GM23338 (cell line): Measurements from ENCODE around the gene CDH4. TPM values are rescaled to one million over a fixed set of nuclear protein-coding genes. Genes with fewer than 3 reads are reported as not detected.

Experiments
- ATAC-seq: fragments of 200-7000 bp; cut with Tn5 transposase; 3 replicates; pipeline ENCODE4 v1.9.1; 2020
- DNase-seq: peaks from one replicate; pipeline ENCODE4 v3.0.0-alpha.2; 2015; ENCODE audit warnings: low spot score
- H2AFZ ChIP-seq: fragments of 200-600 bp; sonication (generic); 2 replicates; pipeline ENCODE4 v1.8.0; 2016; ENCODE audit warnings: antibody characterized with exemption, mild to moderate bottlenecking, moderate library complexity
- H3F3A ChIP-seq: fragments of 200-600 bp; sonication (generic); replicated peaks from 2 replicates; pipeline ENCODE4 v1.8.0; 2017; ENCODE audit warnings: antibody characterized with exemption, mixed run types, low read depth
- H3K27ac ChIP-seq: fragments of 200-600 bp; sonication (generic); 2 replicates; pipeline ENCODE4 v1.6.1; 2016; ENCODE audit warnings: low read depth
- H3K27me3 ChIP-seq: fragments of 200-600 bp; sonication (generic); 2 replicates; pipeline ENCODE4 v1.8.0; 2016; ENCODE audit warnings: mild to moderate bottlenecking, mixed run types, moderate library complexity; ENCODE audit not compliant: insufficient read depth
- H3K36me3 ChIP-seq: fragments of 200-600 bp; sonication (generic); 2 replicates; pipeline ENCODE4 v1.8.0; 2016; ENCODE audit warnings: mild to moderate bottlenecking; ENCODE audit not compliant: insufficient read depth
- H3K4me1 ChIP-seq: fragments of 200-600 bp; sonication (generic); 2 replicates; pipeline ENCODE4 v1.8.0; 2016; ENCODE audit warnings: mild to moderate bottlenecking, moderate library complexity; ENCODE audit not compliant: insufficient read depth
- H3K4me2 ChIP-seq: fragments of 200-600 bp; sonication (generic); 2 replicates; pipeline ENCODE4 v1.7.1; 2017; ENCODE audit warnings: mixed run types
- H3K4me3 ChIP-seq: fragments of 200-600 bp; sonication (generic); 2 replicates; pipeline ENCODE4 v1.6.1; 2016; ENCODE audit warnings: mixed run types
- H3K79me2 ChIP-seq: fragments of 200-600 bp; sonication (generic); replicated peaks from 2 replicates; pipeline ENCODE4 v1.8.0; 2017; ENCODE audit warnings: mild to moderate bottlenecking; ENCODE audit not compliant: insufficient read depth
- H3K9me2 ChIP-seq: fragments of 200-600 bp; sonication (generic); 2 replicates; pipeline ENCODE4 v1.8.0; 2017; ENCODE audit not compliant: insufficient read depth
- H4K20me1 ChIP-seq: fragments of 200-600 bp; sonication (generic); replicated peaks from 2 replicates; pipeline ENCODE4 v1.8.0; 2017; ENCODE audit warnings: mild to moderate bottlenecking; ENCODE audit not compliant: insufficient read depth
- H3K27ac Mint-ChIP-seq: 2 replicates; pipeline ENCODE4 v1.8.0; 2020; ENCODE audit warnings: inconsistent platforms, mild to moderate bottlenecking, moderate library complexity, mixed read lengths
- H3K27me3 Mint-ChIP-seq: 3 replicates; pipeline ENCODE4 v1.8.0; 2022; ENCODE audit warnings: low read depth, mild to moderate bottlenecking, moderate library complexity, mixed read lengths, inconsistent platforms; ENCODE audit not compliant: insufficient read depth, poor library complexity
- H3K36me3 Mint-ChIP-seq: 3 replicates; pipeline ENCODE4 v1.8.0; 2021; ENCODE audit warnings: low read depth, mild to moderate bottlenecking, inconsistent platforms, moderate library complexity, mixed read lengths
- H3K4me1 Mint-ChIP-seq: 3 replicates; pipeline ENCODE4 v1.8.0; 2020; ENCODE audit warnings: mild to moderate bottlenecking, inconsistent platforms, mixed read lengths
- H3K4me3 Mint-ChIP-seq: 3 replicates; pipeline ENCODE4 v1.8.0; 2021; ENCODE audit warnings: moderate library complexity, mild to moderate bottlenecking, inconsistent platforms, mixed read lengths
- H3K9me3 Mint-ChIP-seq: 3 replicates; pipeline ENCODE4 v1.8.0; 2020; ENCODE audit warnings: moderate library complexity, mild to moderate bottlenecking, inconsistent platforms, mixed read lengths
- CREB1 ChIP-seq: fragments of 250-450 bp; sonication (Bioruptor Pico); IDR thresholded peaks from 2 replicates; pipeline ENCODE4 v1.5.0; 2020; ENCODE audit warnings: low read depth, mild to moderate bottlenecking, moderate library complexity
- CTCF ChIP-seq, 2 experiments: fragments of 200-600 bp in 1 of 2; sonication (generic) in 1 of 2; conservative IDR thresholded peaks; 2 replicates each; pipeline versions ENCODE4 v1.5.1 to v1.6.1; 2016 to 2017; ENCODE audit warnings: antibody characterized with exemption in 2 of 2, low read depth in 2 of 2, mild to moderate bottlenecking in 2 of 2, moderate library complexity in 1 of 2
- ETS1 ChIP-seq: IDR thresholded peaks from 2 replicates; pipeline ENCODE4 v1.6.1; 2016; ENCODE audit warnings: antibody characterized with exemption
- EZH2phosphoT487 ChIP-seq: fragments of 200-600 bp; sonication (generic); IDR thresholded peaks from one replicate; pipeline ENCODE4 v1.8.1; 2018; ENCODE audit warnings: antibody characterized with exemption; ENCODE audit not compliant: unreplicated experiment
- REST ChIP-seq: IDR thresholded peaks from one replicate; pipeline ENCODE4 v1.6.1; 2018; ENCODE audit warnings: antibody characterized with exemption; ENCODE audit not compliant: unreplicated experiment
- STAT1 ChIP-seq: IDR thresholded peaks from one replicate; pipeline ENCODE4 v1.6.1; 2016; ENCODE audit warnings: antibody characterized with exemption; ENCODE audit not compliant: unreplicated experiment
- ZNF462 ChIP-seq: fragments of 250-450 bp; sonication (Bioruptor Pico); IDR thresholded peaks from 2 replicates; pipeline ENCODE4 v1.5.0; 2020; ENCODE audit warnings: mild to moderate bottlenecking, moderate library complexity
- polyA plus RNA-seq: library from polyadenylated mRNA; unstranded; fragments of >200 nt; fragmentation: Nextera tagmentation; extraction: Ambion mirVana; gene quantifications from 2 replicates; pipeline ENCODE4 v1.2.1, GENCODE V29; 2016
- total RNA-seq: library from RNA; depleted of rRNA; stranded (reverse); fragments of >200 nt; shearing (Covaris generic); gene quantifications from 2 replicates; pipeline ENCODE4 v1.2.3, GENCODE V29; 2014

CDH4 gene
- total and polyA plus RNA-seq, 2 experiments from 2014 or later = 1.2 to 4.2 TPM

GRCh38 chr20:61879694-61880093, 627.6 kb downstream of the CDH4 start:
- Mint-ChIP-seq H3K9me3 (no peaks in the 10 kb centered on the region), H3K36me3 (no peaks in the 10 kb centered on the region), H3K27me3 (peaks cover 6% of the 10 kb centered on the region), H3K27ac (no peak overlapping the region), H3K4me1 (no peaks in the 10 kb centered on the region), H3K4me3 (no peak overlapping the region)
- Histone ChIP-seq H2AFZ (no peak overlapping the region), H4K20me1 (no peaks in the 10 kb centered on the region), H3K4me2 (no peak overlapping the region), H3K4me3 (no peak overlapping the region), H3F3A (no peaks in the 10 kb centered on the region), H3K36me3 (no peaks in the 10 kb centered on the region), H3K79me2 (no peaks in the 10 kb centered on the region), H3K4me1 (no peaks in the 10 kb centered on the region), H3K27ac (no peak overlapping the region), H3K27me3 (no peaks in the 10 kb centered on the region), H3K9me2 (no peaks in the 10 kb centered on the region)
- no peak for TF ChIP-seq EZH2phosphoT487
- TF ChIP-seq CTCF (conservative IDR thresholded peaks at IDR 0.05; ENCODE audit: low read depth in 2 of 2) = no peak
- TF ChIP-seq ETS1 = no peak
- DNase-seq (no peak), ATAC-seq (no peak)

- H3K4me3 Mint-ChIP-seq = no peak overlapping the region
- no peak for ATAC-seq
- no peak overlapping the region for H3K27ac Mint-ChIP-seq
- Histone ChIP-seq H3K79me2 (no peaks in the 10 kb centered on the region), H3K9me2 (no peaks in the 10 kb centered on the region), H3K36me3 (no peaks in the 10 kb centered on the region), H2AFZ (no peak overlapping the region), H3F3A (no peaks in the 10 kb centered on the region), H3K4me1 (no peaks in the 10 kb centered on the region), H3K4me3 (no peak overlapping the region), H4K20me1 (no peaks in the 10 kb centered on the region), H3K4me2 (no peak overlapping the region), H3K27me3 (no peaks in the 10 kb centered on the region), H3K27ac (no peak overlapping the region)
- H3K4me1 Mint-ChIP-seq = no peaks in the 10 kb centered on the region
- DNase-seq = no peak
- H3K27me3 Mint-ChIP-seq = peaks cover 6% of the 10 kb centered on the region
- H3K9me3 Mint-ChIP-seq = no peaks in the 10 kb centered on the region
- no peak for TF ChIP-seq CREB1 (CRISPR knock-in tag)
- TF ChIP-seq STAT1 = no peak
- TF ChIP-seq REST = no peak
- TF ChIP-seq ZNF462 (CRISPR knock-in tag) = no peak
- no peaks in the 10 kb centered on the region for H3K36me3 Mint-ChIP-seq
These were observed 628.6 kb downstream of the CDH4 start for GRCh38 chr20:61880706-61881105.
